Nephron progenitor cell (in vitro differentiated cells): ENCODE measurements around the gene ACSF3.
"Not testable (repeated sequence)": the region's sequence is repeated elsewhere in the genome, so short reads cannot be mapped to it uniquely, and the experiment has no call there.

Experiments
- DNase-seq: peaks from one replicate; pipeline ENCODE4 v3.0.0; 2021
- H3K27ac Mint-ChIP-seq: 2 replicates; pipeline ENCODE4 v1.8.0; 2021; ENCODE audit warnings: mild to moderate bottlenecking, moderate library complexity, mixed read lengths
- H3K27me3 Mint-ChIP-seq: 2 replicates; pipeline ENCODE4 v1.8.0; 2021; ENCODE audit warnings: mild to moderate bottlenecking, low read depth, mixed read lengths; ENCODE audit not compliant: poor library complexity
- H3K36me3 Mint-ChIP-seq: 2 replicates; pipeline ENCODE4 v1.8.0; 2021; ENCODE audit warnings: low read depth, mixed read lengths
- H3K4me1 Mint-ChIP-seq: 2 replicates; pipeline ENCODE4 v1.8.0; 2021; ENCODE audit warnings: mixed read lengths
- H3K4me3 Mint-ChIP-seq: 2 replicates; pipeline ENCODE4 v1.8.0; 2021; ENCODE audit warnings: mild to moderate bottlenecking, moderate library complexity, mixed read lengths
- H3K9me3 Mint-ChIP-seq: 2 replicates; pipeline ENCODE4 v1.8.0; 2021; ENCODE audit warnings: mild to moderate bottlenecking, moderate library complexity, mixed read lengths
- CTCF ChIP-seq: fragments of 200-600 bp; sonication (generic); IDR thresholded peaks from 2 replicates; pipeline ENCODE4 v1.5.0; 2021; ENCODE audit warnings: antibody characterized with exemption

The ACSF3 gene

DNA sequence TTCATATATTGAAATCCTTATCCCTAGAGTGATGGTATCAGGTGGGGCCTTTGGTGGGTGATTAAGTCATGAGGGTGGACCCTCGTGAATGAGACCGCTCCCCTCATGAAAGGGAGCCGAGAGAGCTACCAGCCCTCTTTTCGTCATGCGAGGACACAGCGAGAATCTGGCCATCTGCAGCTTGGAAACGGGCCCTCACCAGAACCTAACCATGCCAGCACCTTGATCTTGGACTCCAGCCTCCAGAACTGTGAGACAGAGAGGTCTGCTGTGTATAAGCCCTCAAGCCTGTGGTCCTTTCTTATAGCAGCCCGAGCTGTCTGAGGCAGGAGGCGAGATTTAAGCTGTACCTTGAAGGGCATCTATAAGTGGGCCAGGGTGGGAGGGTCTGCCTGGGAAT lies 23.7 kb upstream of the ACSF3 start:
- no peaks in the 10 kb centered on the region for H3K36me3 Mint-ChIP-seq
- peaks cover 11% of the 10 kb centered on the region for H3K27me3 Mint-ChIP-seq
- H3K27ac Mint-ChIP-seq: no peak overlapping the region

GRCh38 chr16:89070590-89070989 lies 23.1 kb upstream of the ACSF3 start:
- H3K4me3 Mint-ChIP-seq: no peak overlapping the region
- no peak for TF ChIP-seq CTCF

More for the DNA sequence above, 23.7 kb upstream of the ACSF3 start:
- no peak for DNase-seq
- no peak overlapping the region for H3K4me3 Mint-ChIP-seq
- no peak for TF ChIP-seq CTCF
- H3K4me1 Mint-ChIP-seq: peaks cover 37% of the 10 kb centered on the region
- peaks cover 6% of the 10 kb centered on the region for H3K9me3 Mint-ChIP-seq

GRCh38 chr16:89071686-89072547 lies 21.7 kb upstream of the ACSF3 start:
- peak overlapping the region; percentile 52 for H3K4me3 Mint-ChIP-seq
- DNase-seq: peak; percentile 47
- peaks cover 18% of the 10 kb centered on the region for H3K9me3 Mint-ChIP-seq
- peaks cover 26% of the 10 kb centered on the region for H3K4me1 Mint-ChIP-seq
- peaks cover 7% of the 10 kb centered on the region for H3K27me3 Mint-ChIP-seq
- no peak for TF ChIP-seq CTCF
- H3K36me3 Mint-ChIP-seq: no peaks in the 10 kb centered on the region
- peak overlapping the region; percentile 72 for H3K27ac Mint-ChIP-seq

More at GRCh38 chr16:89070590-89070989, 23.1 kb upstream of the ACSF3 start:
- Mint-ChIP-seq H3K27ac (no peak overlapping the region), H3K9me3 (peaks cover 8% of the 10 kb centered on the region), H3K27me3 (peaks cover 11% of the 10 kb centered on the region), H3K36me3 (no peaks in the 10 kb centered on the region), H3K4me1 (peaks cover 37% of the 10 kb centered on the region)
- DNase-seq: no peak

DNA sequence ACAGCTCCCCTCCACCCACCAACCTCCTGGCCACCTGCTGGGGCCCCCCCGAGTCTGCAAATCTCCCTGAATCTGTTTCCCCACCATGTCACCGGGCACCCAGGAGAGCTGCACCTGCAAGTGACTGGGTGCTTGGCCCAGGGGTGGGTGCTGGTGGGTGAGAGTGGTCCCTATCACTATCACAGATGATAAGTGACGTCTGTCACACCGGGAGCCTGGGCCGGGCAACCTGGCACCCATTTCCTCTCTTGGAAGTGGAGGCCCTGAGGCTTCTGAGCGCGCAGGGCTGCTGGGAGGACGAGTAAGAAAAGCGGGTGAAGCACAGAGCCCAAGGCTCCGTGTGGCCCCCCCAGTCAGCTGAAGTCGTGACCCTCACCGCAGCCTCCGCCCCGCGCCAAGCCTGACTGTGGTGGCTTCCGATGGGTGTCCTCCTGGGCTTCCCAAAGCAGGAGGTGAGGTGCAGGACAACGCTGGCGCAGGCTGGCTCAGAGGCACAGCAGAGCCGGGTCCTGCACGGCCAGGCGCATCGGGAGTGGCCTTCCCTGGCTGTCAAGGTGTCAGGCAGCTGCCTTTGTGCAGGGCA lies 21.0 kb upstream of the ACSF3 start:
- peaks cover 18% of the 10 kb centered on the region for H3K9me3 Mint-ChIP-seq
- H3K36me3 Mint-ChIP-seq: no peaks in the 10 kb centered on the region
- no peak overlapping the region for H3K27ac Mint-ChIP-seq
- no peak overlapping the region for H3K4me3 Mint-ChIP-seq
- no peak for DNase-seq
- peaks cover 7% of the 10 kb centered on the region for H3K27me3 Mint-ChIP-seq
- no peak for TF ChIP-seq CTCF
- peaks cover 19% of the 10 kb centered on the region for H3K4me1 Mint-ChIP-seq

DNA sequence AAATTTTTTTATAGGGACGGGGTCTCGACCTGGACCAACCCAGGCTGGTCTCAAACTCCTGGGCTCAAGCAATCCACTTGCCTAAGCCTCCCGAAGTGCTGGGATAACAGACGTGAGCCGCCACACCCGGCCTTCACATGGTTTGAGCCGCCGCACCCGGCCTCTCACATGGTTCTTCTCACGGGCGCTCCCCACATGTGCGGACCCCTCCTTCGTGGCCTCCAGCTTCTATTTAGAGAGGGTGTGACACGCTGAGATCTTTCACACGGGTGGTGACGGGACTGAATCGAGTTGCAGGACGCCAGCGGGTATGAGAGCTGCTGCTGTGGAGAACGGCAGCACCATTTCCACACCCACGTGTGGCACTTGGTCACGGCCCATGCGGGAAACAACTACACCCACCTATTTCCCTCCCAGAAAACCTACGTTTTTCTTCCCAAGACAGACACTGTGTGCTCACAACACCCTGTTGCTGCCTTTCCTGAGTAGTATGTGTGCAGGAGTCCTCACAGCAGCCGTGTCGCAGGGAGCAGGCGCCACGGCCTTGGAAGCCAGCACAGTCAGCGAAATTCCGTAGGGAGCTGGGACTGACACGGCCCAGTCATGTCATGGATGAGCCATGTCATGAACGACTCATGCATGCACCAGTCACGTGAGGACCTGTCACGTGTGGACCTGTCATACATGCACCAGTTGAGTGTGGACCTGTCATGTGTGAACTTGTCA lies 20.1 kb upstream of the ACSF3 start:
- no peak for DNase-seq
- no peak for TF ChIP-seq CTCF
- H3K9me3 Mint-ChIP-seq: peaks cover 18% of the 10 kb centered on the region
- H3K4me3 Mint-ChIP-seq: no peak overlapping the region
- no peaks in the 10 kb centered on the region for H3K36me3 Mint-ChIP-seq
- peaks cover 19% of the 10 kb centered on the region for H3K4me1 Mint-ChIP-seq
- H3K27ac Mint-ChIP-seq: no peak overlapping the region
- peaks cover 10% of the 10 kb centered on the region for H3K27me3 Mint-ChIP-seq

DNA sequence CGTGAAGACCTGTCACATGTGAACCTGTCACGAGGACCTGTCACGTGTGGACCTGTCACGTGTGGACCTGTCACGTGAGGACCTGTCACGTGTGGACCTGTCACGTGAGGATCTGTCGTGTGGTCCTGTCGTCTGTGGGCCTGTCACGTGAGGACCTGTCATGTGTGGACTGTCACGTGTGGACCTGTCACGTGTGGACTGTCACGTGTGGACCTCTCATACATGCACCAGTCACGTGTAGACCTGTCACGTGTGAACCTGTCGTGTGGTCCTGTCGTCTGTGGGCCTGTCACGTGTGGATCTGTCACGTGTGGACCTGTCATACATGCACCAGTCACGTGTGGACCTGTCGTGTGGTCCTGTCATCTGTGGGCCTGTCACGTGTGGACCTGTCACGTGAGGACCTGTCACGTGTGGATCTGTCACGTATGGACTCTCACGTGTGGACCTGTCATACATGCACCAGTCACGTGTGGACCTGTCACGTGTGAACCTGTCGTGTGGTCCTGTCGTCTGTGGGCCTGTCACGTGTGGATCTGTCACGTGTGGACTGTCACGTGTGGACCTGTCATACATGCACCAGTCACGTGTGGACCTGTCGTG lies 19.5 kb upstream of the ACSF3 start:
- not testable (repeated sequence) for H3K36me3 Mint-ChIP-seq, H3K27ac Mint-ChIP-seq, DNase-seq, H3K4me3 Mint-ChIP-seq
- peaks cover 13% of the 10 kb centered on the region for H3K27me3 Mint-ChIP-seq
- H3K9me3 Mint-ChIP-seq: peaks cover 18% of the 10 kb centered on the region
- peaks cover 19% of the 10 kb centered on the region for H3K4me1 Mint-ChIP-seq
